GM23248 (cell line): Measurements from ENCODE around the gene TSPAN9. TPM values are rescaled to one million over a fixed set of nuclear protein-coding genes. Genes with fewer than 3 reads are reported as not detected.

ENCODE experiments used
- DNase-seq: peaks from one replicate; pipeline ENCODE4 v3.0.0-alpha.2; 2015
- H2AFZ ChIP-seq: fragments of 200-600 bp; sonication (generic); 2 replicates; pipeline ENCODE4 v1.6.1; 2016; ENCODE audit warnings: antibody characterized with exemption
- H3F3A ChIP-seq: fragments of 200-600 bp; sonication (generic); 2 replicates; pipeline ENCODE4 v1.6.1; 2016; ENCODE audit warnings: mild to moderate bottlenecking, antibody characterized with exemption, mixed run types; ENCODE audit not compliant: insufficient read depth
- H3K27ac ChIP-seq: fragments of 200-600 bp; sonication (generic); 2 replicates; pipeline ENCODE4 v1.5.1; 2016; ENCODE audit warnings: mild to moderate bottlenecking
- H3K27me3 ChIP-seq: fragments of 200-600 bp; sonication (generic); replicated peaks from 2 replicates; pipeline ENCODE4 v1.6.1; 2016; ENCODE audit warnings: mild to moderate bottlenecking; ENCODE audit not compliant: insufficient read depth
- H3K36me3 ChIP-seq: fragments of 200-600 bp; sonication (generic); 2 replicates; pipeline ENCODE4 v1.6.1; 2016; ENCODE audit warnings: low read depth, mild to moderate bottlenecking
- H3K4me1 ChIP-seq: fragments of 200-600 bp; sonication (generic); 2 replicates; pipeline ENCODE4 v1.6.1; 2016; ENCODE audit warnings: mild to moderate bottlenecking; ENCODE audit not compliant: insufficient read depth
- H3K4me2 ChIP-seq: fragments of 200-600 bp; sonication (generic); one replicate; pipeline ENCODE4 v1.6.1; 2016; ENCODE audit warnings: mild to moderate bottlenecking; ENCODE audit not compliant: unreplicated experiment
- H3K4me3 ChIP-seq: fragments of 200-600 bp; sonication (generic); 2 replicates; pipeline ENCODE4 v1.5.1; 2016; ENCODE audit warnings: mild to moderate bottlenecking
- H3K79me2 ChIP-seq: fragments of 200-600 bp; sonication (generic); 2 replicates; pipeline ENCODE4 v1.6.1; 2016; ENCODE audit warnings: mild to moderate bottlenecking; ENCODE audit not compliant: insufficient read depth
- H3K9ac ChIP-seq: fragments of 200-600 bp; sonication (generic); 2 replicates; pipeline ENCODE4 v1.6.1; 2016; ENCODE audit warnings: mild to moderate bottlenecking
- H3K9me2 ChIP-seq: fragments of 200-600 bp; sonication (generic); 2 replicates; pipeline ENCODE4 v1.6.1; 2016; ENCODE audit warnings: mixed run types, mild to moderate bottlenecking, moderate library complexity; ENCODE audit not compliant: insufficient read depth
- H3K9me3 ChIP-seq: fragments of 200-600 bp; sonication (generic); one replicate; pipeline ENCODE4 v1.6.1; 2017; ENCODE audit warnings: low read depth
- H4K20me1 ChIP-seq: fragments of 200-600 bp; sonication (generic); 2 replicates; pipeline ENCODE4 v1.6.0; 2016; ENCODE audit not compliant: insufficient read depth
- EZH2 ChIP-seq: fragments of 200-600 bp; sonication (generic); IDR thresholded peaks from 2 replicates; pipeline ENCODE4 v1.6.1; 2018; ENCODE audit warnings: antibody characterized with exemption, mild to moderate bottlenecking; ENCODE audit not compliant: insufficient read depth, poor library complexity, severe bottlenecking
- EZH2phosphoT487 ChIP-seq: fragments of 200-600 bp; sonication (generic); IDR thresholded peaks from 2 replicates; pipeline ENCODE4 v1.6.1; 2018; ENCODE audit warnings: antibody characterized with exemption, moderate library complexity, mild to moderate bottlenecking, low read depth; ENCODE audit not compliant: insufficient read depth
- WGBS, 2 experiments: methylation state at CpG; one replicate each; pipeline ENCODE4 v1.1.6; 2015 to 2017; ENCODE audit warnings: low lambda C conversion rate in 2 of 2, low coverage in 1 of 2; ENCODE audit errors: missing lambda C conversion rate in 2 of 2; 5-methylcytosine and 5-hydroxymethylcytosine counted together
- in situ Hi-C: fragments of 300-500 bp; cut with MboI; formaldehyde crosslinking; loops from 2 replicates; pipeline ENCODE4 v1.15.0; 2020
- polyA plus RNA-seq: library from polyadenylated mRNA; unstranded; fragments of >200 nt; fragmentation: Nextera tagmentation; extraction: Ambion mirVana; gene quantifications from 2 replicates; pipeline ENCODE4 v1.2.1, GENCODE V29; 2016
- total RNA-seq: library from RNA; depleted of rRNA; stranded (reverse); fragments of >200 nt; shearing (Covaris generic); gene quantifications from 2 replicates; pipeline ENCODE4 v1.2.3, GENCODE V29; 2014

TSPAN9 gene
- total and polyA plus RNA-seq, 2 experiments from 2014 or later = 9.5 to 14.4 TPM

DNA sequence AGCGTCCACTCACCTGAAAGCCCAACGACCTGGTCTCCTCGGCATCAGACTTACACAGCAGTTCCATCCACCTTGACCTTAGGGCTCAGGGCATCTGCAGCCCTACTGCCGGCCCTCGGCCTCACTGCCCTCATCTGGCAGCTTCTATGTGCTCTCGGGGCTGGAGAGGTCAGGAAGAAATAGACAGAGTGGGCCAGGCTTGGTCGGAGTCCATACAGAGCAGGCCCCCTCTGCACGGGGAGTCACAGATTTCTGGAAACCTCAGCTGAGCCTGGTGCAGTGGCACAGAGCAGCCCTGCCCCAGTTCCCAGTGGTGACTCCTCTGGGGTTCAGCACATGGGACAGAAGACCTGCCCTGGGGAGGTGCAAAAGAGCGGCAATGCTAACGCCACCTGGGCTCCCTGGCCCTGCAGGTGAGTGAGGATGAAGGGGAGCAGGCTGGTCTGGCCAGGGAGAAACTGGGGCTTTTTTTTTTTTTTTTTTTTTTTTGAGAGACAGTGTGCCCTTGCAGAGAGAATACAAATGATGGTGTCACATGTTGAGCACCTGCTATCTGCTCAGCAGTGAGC, 223.7 kb downstream of the TSPAN9 start:
- Histone ChIP-seq H3K27me3 (0 out of 2 replicates have a peak, but pooled peaks cover 2% of the 10 kb centered on the region), H3K4me1 (peaks cover 14% of the 10 kb centered on the region), H3K27ac (0 out of 2 replicates have a peak overlapping the region, but pooled peaks have one; percentile 81), H3K9ac (peak overlapping the region; percentile 67; the same call in 1 of the 2 replicates), H3K9me2 (no peaks in the 10 kb centered on the region), H3K9me3 (no peaks in the 10 kb centered on the region), H3K36me3 (no peaks in the 10 kb centered on the region), H3K4me3 (peak overlapping the region; percentile 64), H3K4me2 (peak overlapping the region; percentile 81), H4K20me1 (no peaks in the 10 kb centered on the region), H2AFZ (0 out of 2 replicates have a peak overlapping the region, but pooled peaks have one; percentile 5), H3F3A (peaks cover 3% of the 10 kb centered on the region; the same call in 1 of the 2 replicates), H3K79me2 (no peaks in the 10 kb centered on the region)
- in situ Hi-C loops = no loop called here
- no peak for TF ChIP-seq EZH2phosphoT487
- DNase-seq = no peak
- WGBS, 2 experiments = 50% methylated on average over 10 of the region's 10 CpGs

DNA sequence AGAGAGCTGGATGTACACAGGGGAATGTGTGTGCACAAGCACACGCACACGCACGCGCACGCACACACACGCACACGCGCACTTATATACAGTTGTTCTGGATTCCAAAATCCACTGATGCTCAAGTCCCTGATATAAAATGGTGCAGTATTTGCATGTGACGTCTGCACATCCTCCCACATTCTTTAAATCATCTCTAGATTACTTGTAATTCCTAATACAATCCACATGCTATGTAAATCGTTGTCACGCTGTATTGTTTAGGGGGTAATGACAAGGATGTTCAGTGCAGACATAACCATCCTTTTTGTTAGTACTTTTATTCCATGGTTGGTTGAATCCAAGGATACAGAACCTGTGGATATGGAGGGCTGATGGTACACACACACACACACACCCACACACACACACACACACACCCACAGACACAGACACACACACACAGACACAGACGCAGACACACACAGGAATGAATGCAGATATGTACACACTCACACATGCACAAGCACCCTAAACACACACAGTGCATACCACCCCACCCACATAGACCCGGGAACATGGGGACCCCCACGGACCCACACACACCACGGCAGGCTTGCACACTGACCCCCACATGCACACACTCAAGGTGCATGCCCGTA, 225.3 kb downstream of the TSPAN9 start:
- H2AFZ ChIP-seq = no peak overlapping the region
- no peaks in the 10 kb centered on the region for H3K79me2 ChIP-seq
- H3K9me3 ChIP-seq = no peaks in the 10 kb centered on the region
- H3K4me2 ChIP-seq = no peak overlapping the region
- no peak for TF ChIP-seq EZH2phosphoT487
- no peak for TF ChIP-seq EZH2
- WGBS, 2 experiments = 71 to 73% methylated on average over 16 of the region's 16 CpGs
- H3F3A ChIP-seq = peaks cover 3% of the 10 kb centered on the region; the same call in 1 of the 2 replicates
- peak; percentile 40 for DNase-seq
- H3K9ac ChIP-seq = no peak overlapping the region
- 0 out of 2 replicates have a peak, but pooled peaks cover 3% of the 10 kb centered on the region for H3K27me3 ChIP-seq
- H3K9me2 ChIP-seq = no peaks in the 10 kb centered on the region
- no peaks in the 10 kb centered on the region for H4K20me1 ChIP-seq
- in situ Hi-C loops = no loop called here
- peaks cover 14% of the 10 kb centered on the region for H3K4me1 ChIP-seq
- no peak overlapping the region for H3K27ac ChIP-seq
- H3K4me3 ChIP-seq = no peak overlapping the region
- H3K36me3 ChIP-seq = no peaks in the 10 kb centered on the region

DNA sequence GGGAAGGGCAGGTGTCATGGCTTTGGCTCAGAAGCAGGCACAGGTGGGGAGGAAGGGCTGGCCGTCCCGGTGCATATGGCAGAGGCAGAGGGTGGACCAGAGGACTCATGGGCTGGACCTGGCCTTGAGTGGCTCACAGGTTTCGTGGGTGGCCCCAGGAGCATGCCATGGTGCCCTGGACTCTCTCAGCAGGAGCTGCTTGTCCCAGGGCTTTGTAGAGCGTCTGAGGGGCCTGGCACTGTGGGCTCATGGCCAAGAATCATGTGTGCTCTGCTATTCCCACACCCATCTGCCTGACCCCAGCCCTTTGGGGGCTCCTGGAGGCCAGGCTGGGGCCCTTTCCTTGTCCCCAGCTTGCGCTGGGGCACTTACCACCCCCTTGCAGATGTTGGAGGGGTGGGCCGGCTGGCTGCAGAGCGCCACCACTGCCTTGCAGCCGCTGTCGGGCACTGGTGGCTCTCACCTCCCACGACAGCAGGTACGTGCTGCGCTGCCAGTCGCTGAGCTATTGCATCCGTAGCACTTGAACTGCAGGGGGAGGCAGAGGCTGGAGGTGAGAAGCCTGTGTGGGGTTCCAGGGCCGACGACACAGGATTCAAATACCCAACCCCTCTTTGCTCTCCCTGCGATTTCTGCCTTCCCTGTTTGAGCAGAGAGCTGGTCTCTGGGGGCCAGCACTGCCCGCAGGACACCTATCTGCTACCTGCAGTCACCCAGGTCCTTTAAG, 226.4 kb downstream of the TSPAN9 start:
- H3K4me2 ChIP-seq = no peak overlapping the region
- in situ Hi-C loops = no loop called here
- H2AFZ ChIP-seq = no peak overlapping the region
- TF ChIP-seq EZH2 (no peak), EZH2phosphoT487 (no peak)
- no peak for DNase-seq
- no peaks in the 10 kb centered on the region for H3K9me3 ChIP-seq
- H3K27me3 ChIP-seq = 0 out of 2 replicates have a peak, but pooled peaks cover 7% of the 10 kb centered on the region
- no peak overlapping the region for H3K4me3 ChIP-seq
- no peaks in the 10 kb centered on the region for H3K9me2 ChIP-seq
- H3K9ac ChIP-seq = no peak overlapping the region
- no peaks in the 10 kb centered on the region for H3K36me3 ChIP-seq
- H3K4me1 ChIP-seq = peaks cover 14% of the 10 kb centered on the region
- peaks cover 3% of the 10 kb centered on the region; the same call in 1 of the 2 replicates for H3F3A ChIP-seq
- no peaks in the 10 kb centered on the region for H4K20me1 ChIP-seq
- WGBS, 2 experiments = 95 to 98% methylated on average over 17 to 18 of the region's 18 CpGs
- no peaks in the 10 kb centered on the region for H3K79me2 ChIP-seq
- no peak overlapping the region for H3K27ac ChIP-seq

DNA sequence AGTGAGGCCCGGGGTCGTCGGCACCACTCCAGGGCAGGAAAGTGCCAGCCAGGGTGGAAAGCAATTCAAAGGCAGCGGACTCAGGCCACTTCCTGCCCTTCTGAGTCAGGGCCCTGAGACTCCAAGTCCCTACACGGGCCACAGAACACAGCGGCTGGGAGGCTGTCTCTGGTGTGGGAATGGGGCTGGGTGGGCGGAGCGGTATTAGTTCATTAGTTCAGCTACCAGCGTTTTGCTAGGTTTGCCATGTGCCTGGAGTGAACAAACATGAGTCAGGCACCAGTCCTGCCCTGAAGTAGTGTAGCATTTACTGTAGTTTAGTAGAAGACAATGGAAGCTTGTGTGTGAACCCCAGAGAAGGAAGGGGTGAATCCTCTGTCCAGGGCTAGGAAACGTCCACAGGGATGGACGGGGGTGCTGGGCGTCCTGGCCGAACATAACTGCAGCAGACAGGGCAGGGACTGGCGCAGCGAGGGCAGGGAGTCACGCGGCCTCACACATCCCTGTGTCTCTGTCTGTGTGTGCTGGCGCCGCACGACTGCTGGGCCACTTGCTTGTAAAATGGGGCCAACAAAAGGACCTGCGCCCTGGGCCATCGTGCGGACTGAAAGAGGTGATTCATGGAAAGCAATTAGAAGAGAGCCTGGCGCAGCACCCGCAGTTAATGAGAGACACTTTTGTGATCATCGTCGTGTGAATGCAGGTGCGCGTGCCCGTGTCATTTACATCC, 227.4 kb downstream of the TSPAN9 start:
- TF ChIP-seq EZH2 (no peak), EZH2phosphoT487 (no peak)
- Histone ChIP-seq H3K27ac (peak overlapping the region; percentile 24), H3K9ac (no peak overlapping the region; the same call in 1 of the 2 replicates), H3K4me2 (no peak overlapping the region), H3K27me3 (0 out of 2 replicates have a peak, but pooled peaks cover 7% of the 10 kb centered on the region), H3K4me1 (peaks cover 14% of the 10 kb centered on the region), H3K79me2 (no peaks in the 10 kb centered on the region), H3K36me3 (no peaks in the 10 kb centered on the region), H4K20me1 (no peaks in the 10 kb centered on the region), H3F3A (peaks cover 3% of the 10 kb centered on the region; the same call in 1 of the 2 replicates), H3K9me2 (no peaks in the 10 kb centered on the region), H3K4me3 (no peak overlapping the region), H2AFZ (no peak overlapping the region), H3K9me3 (no peaks in the 10 kb centered on the region)
- 67 to 69% methylated on average over 30 of the region's 30 CpGs for WGBS, 2 experiments
- in situ Hi-C loops = no loop called here
- DNase-seq = peak; percentile 96
